ENCODE measurements around the gene SESTD1. TPM values are rescaled to one million over a fixed set of nuclear protein-coding genes. Genes with fewer than 3 reads are reported as not detected.
"Not testable (repeated sequence)": the region's sequence is repeated elsewhere in the genome, so short reads cannot be mapped to it uniquely, and the experiment has no call there.

Gene SESTD1
- polyA plus RNA-seq, 4 donors = 61.3 to 92.3 (median 77.3) TPM

- DNase-seq (ENCODE audit: low read depth in 4 of 4, low spot score in 3 of 4) = not testable (repeated sequence)
Observed at GRCh38 chr2:179195926-179196590, 68.6 kb downstream of the SESTD1 start.

- DNase-seq (ENCODE audit: low read depth in 4 of 4, low spot score in 3 of 4) = no peak
Observed at GRCh38 chr2:179195141-179195540, 69.5 kb downstream of the SESTD1 start.

GRCh38 chr2:179193759-179194394, 70.8 kb downstream of the SESTD1 start:
- no peak for DNase-seq (ENCODE audit: low read depth in 4 of 4, low spot score in 3 of 4)

GRCh38 chr2:179191110-179191509, 73.5 kb downstream of the SESTD1 start:
- DNase-seq (ENCODE audit: low read depth in 4 of 4, low spot score in 3 of 4) = no peak

GRCh38 chr2:179186126-179186525, 78.5 kb downstream of the SESTD1 start:
- DNase-seq (ENCODE audit: low read depth in 4 of 4, low spot score in 3 of 4) = no peak

- DNase-seq (ENCODE audit: low read depth in 4 of 4, low spot score in 3 of 4) = no peak
Observed at GRCh38 chr2:179184610-179185009, 80.0 kb downstream of the SESTD1 start.

GRCh38 chr2:179181002-179181401, 83.6 kb downstream of the SESTD1 start:
- DNase-seq (ENCODE audit: low read depth in 4 of 4, low spot score in 3 of 4) = no peak

GRCh38 chr2:179180242-179180641, 84.4 kb downstream of the SESTD1 start:
- no peak for DNase-seq (ENCODE audit: low read depth in 4 of 4, low spot score in 3 of 4)

- DNase-seq (ENCODE audit: low read depth in 4 of 4, low spot score in 3 of 4) = no peak
Observed at GRCh38 chr2:179179719-179180118, 84.9 kb downstream of the SESTD1 start.

- no peak for DNase-seq (ENCODE audit: low read depth in 4 of 4, low spot score in 3 of 4)
Observed at GRCh38 chr2:179177694-179178093, 86.9 kb downstream of the SESTD1 start.

GRCh38 chr2:179174240-179174639, 90.4 kb downstream of the SESTD1 start:
- no peak for DNase-seq (ENCODE audit: low read depth in 4 of 4, low spot score in 3 of 4)

GRCh38 chr2:179172894-179173293, 91.7 kb downstream of the SESTD1 start:
- DNase-seq (ENCODE audit: low read depth in 4 of 4, low spot score in 3 of 4) = no peak

GRCh38 chr2:179171371-179171770, 93.3 kb downstream of the SESTD1 start:
- DNase-seq (ENCODE audit: low read depth in 4 of 4, low spot score in 3 of 4) = no peak

- DNase-seq (ENCODE audit: low read depth in 4 of 4, low spot score in 3 of 4) = no peak
Observed at GRCh38 chr2:179170901-179171300, 93.7 kb downstream of the SESTD1 start.

- no peak for DNase-seq (ENCODE audit: low read depth in 4 of 4, low spot score in 3 of 4)
Observed at GRCh38 chr2:179165356-179166000, 99.2 kb downstream of the SESTD1 start.

GRCh38 chr2:179141206-179141605, 123.4 kb downstream of the SESTD1 start:
- DNase-seq (ENCODE audit: low read depth in 4 of 4, low spot score in 3 of 4) = no peak

GRCh38 chr2:179140571-179140970, 124.1 kb downstream of the SESTD1 start:
- DNase-seq (ENCODE audit: low read depth in 4 of 4, low spot score in 3 of 4) = no peak

GRCh38 chr2:179139506-179139905, 125.1 kb downstream of the SESTD1 start:
- no peak for DNase-seq (ENCODE audit: low read depth in 4 of 4, low spot score in 3 of 4)

GRCh38 chr2:179137200-179137759, 127.4 kb downstream of the SESTD1 start:
- DNase-seq (ENCODE audit: low read depth in 4 of 4, low spot score in 3 of 4) = no peak

- DNase-seq (ENCODE audit: low read depth in 4 of 4, low spot score in 3 of 4) = no peak
Observed at GRCh38 chr2:179133016-179133415, 131.6 kb downstream of the SESTD1 start.

GRCh38 chr2:179132076-179132475, 132.6 kb downstream of the SESTD1 start:
- DNase-seq (ENCODE audit: low read depth in 4 of 4, low spot score in 3 of 4) = no peak

GRCh38 chr2:179130560-179130959, 134.1 kb downstream of the SESTD1 start:
- no peak for DNase-seq (ENCODE audit: low read depth in 4 of 4, low spot score in 3 of 4)
